Endothelial cell of umbilical vein (primary cell): ENCODE measurements around the gene FEN1.

Source experiments
- CTCF ChIP-seq, 2 donors: IDR thresholded peaks; 1 replicate in 1 of 2; 2 replicates in 1 of 2; pipeline ENCODE4 v1.5.1; 2011; ENCODE audit warnings: low read length in 2 of 2, mild to moderate bottlenecking in 2 of 2, moderate library complexity in 2 of 2, control low read depth in 1 of 2, inconsistent platforms in 1 of 2, low read depth in 1 of 2; ENCODE audit not compliant: insufficient read depth in 1 of 2; ENCODE audit errors: extremely low read depth in 1 of 2
- EZH2 ChIP-seq: IDR thresholded peaks from 2 replicates; pipeline ENCODE4 v1.6.1; 2012; ENCODE audit warnings: borderline replicate concordance, low read depth, mild to moderate bottlenecking, moderate library complexity, low read length, inconsistent platforms; ENCODE audit not compliant: severe bottlenecking
- POLR2A ChIP-seq: IDR thresholded peaks from 2 replicates; pipeline ENCODE4 v1.6.1; 2012; ENCODE audit warnings: low read depth, mild to moderate bottlenecking, control low read depth, low read length

GRCh38 chr11:61846362-61847020 is 53.8 kb downstream of the FEN1 start:
- TF ChIP-seq POLR2A (no peak), CTCF (IDR thresholded peaks at IDR 0.05; ENCODE audit: extremely low read depth in 1 of 2, insufficient read depth in 1 of 2, low read depth in 1 of 2, low read length in 2 of 2) (no peak), EZH2 (no peak)
